Measurements from ENCODE around the gene ZDHHC9. TPM values are rescaled to one million over a fixed set of nuclear protein-coding genes. Genes with fewer than 3 reads are reported as not detected.
"Not testable (repeated sequence)": the region's sequence is repeated elsewhere in the genome, so short reads cannot be mapped to it uniquely, and the experiment has no call there.

The ZDHHC9 gene
- total and polyA plus RNA-seq, 2 donors from 2014 or later, result 24.5 to 31.4 TPM

- H3K27me3 ChIP-seq (ENCODE audit: control insufficient read depth, insufficient read depth, low read length), result no peaks in the 10 kb centered on the region
- no peak overlapping the region for H3K4me3 ChIP-seq (ENCODE audit: low read length in 3 of 3)
- no peaks in the 10 kb centered on the region for H3K36me3 ChIP-seq (ENCODE audit: control insufficient read depth in 2 of 3, insufficient read depth in 3 of 3, low read length in 3 of 3)
- no peak for DNase-seq
- no peaks in the 10 kb centered on the region for H3K9me3 ChIP-seq (ENCODE audit: control insufficient read depth in 2 of 3, insufficient read depth in 1 of 3, low read length in 3 of 3)
- intact Hi-C loops (cut with DNase I), result no loop called here
- H3K9ac ChIP-seq (ENCODE audit: low read length in 3 of 3), result no peak overlapping the region
- H3K4me1 ChIP-seq (ENCODE audit: control insufficient read depth in 2 of 3, insufficient read depth in 2 of 3, low read depth in 1 of 3, low read length in 3 of 3), result no peaks in the 10 kb centered on the region
- H3K27ac ChIP-seq (ENCODE audit: low read depth in 2 of 2, low read length in 2 of 2), result no peak overlapping the region
- no peak for FAIRE-seq
- TF ChIP-seq CTCF (IDR thresholded peaks at IDR 0.05; ENCODE audit: borderline replicate concordance, extremely low read depth, insufficient read depth), result no peak
Measured at GRCh38 chrX:129876771-129877305, 33.2 kb upstream of the ZDHHC9 start.

- H3K4me3 ChIP-seq (ENCODE audit: low read length in 3 of 3), result no peak overlapping the region
- intact Hi-C loops (cut with DNase I), result no loop called here
- no peak for FAIRE-seq
- H3K9me3 ChIP-seq (ENCODE audit: control insufficient read depth in 2 of 3, insufficient read depth in 1 of 3, low read length in 3 of 3), result no peaks in the 10 kb centered on the region
- H3K4me1 ChIP-seq (ENCODE audit: control insufficient read depth in 2 of 3, insufficient read depth in 2 of 3, low read depth in 1 of 3, low read length in 3 of 3), result no peaks in the 10 kb centered on the region
- no peaks in the 10 kb centered on the region for H3K27me3 ChIP-seq (ENCODE audit: control insufficient read depth, insufficient read depth, low read length)
- no peak overlapping the region for H3K27ac ChIP-seq (ENCODE audit: low read depth in 2 of 2, low read length in 2 of 2)
- no peak for TF ChIP-seq CTCF (IDR thresholded peaks at IDR 0.05; ENCODE audit: borderline replicate concordance, extremely low read depth, insufficient read depth)
- DNase-seq, result no peak
- no peak overlapping the region for H3K9ac ChIP-seq (ENCODE audit: low read length in 3 of 3)
- H3K36me3 ChIP-seq (ENCODE audit: control insufficient read depth in 2 of 3, insufficient read depth in 3 of 3, low read length in 3 of 3), result no peaks in the 10 kb centered on the region
Measured at GRCh38 chrX:129875669-129876068, 32.0 kb upstream of the ZDHHC9 start.

GRCh38 chrX:129872524-129872923 lies 28.8 kb upstream of the ZDHHC9 start:
- Histone ChIP-seq H3K9me3 (ENCODE audit: control insufficient read depth in 2 of 3, insufficient read depth in 1 of 3, low read length in 3 of 3) (no peaks in the 10 kb centered on the region), H3K36me3 (ENCODE audit: control insufficient read depth in 2 of 3, insufficient read depth in 3 of 3, low read length in 3 of 3) (no peaks in the 10 kb centered on the region), H3K27me3 (ENCODE audit: control insufficient read depth, insufficient read depth, low read length) (no peaks in the 10 kb centered on the region), H3K9ac (ENCODE audit: low read length in 3 of 3) (no peak overlapping the region), H3K4me1 (ENCODE audit: control insufficient read depth in 2 of 3, insufficient read depth in 2 of 3, low read depth in 1 of 3, low read length in 3 of 3) (no peaks in the 10 kb centered on the region), H3K27ac (ENCODE audit: low read depth in 2 of 2, low read length in 2 of 2) (no peak overlapping the region), H3K4me3 (ENCODE audit: low read length in 3 of 3) (no peak overlapping the region)
- DNase-seq (no peak), FAIRE-seq (no peak)
- TF ChIP-seq CTCF (IDR thresholded peaks at IDR 0.05; ENCODE audit: borderline replicate concordance, extremely low read depth, insufficient read depth), result no peak
- intact Hi-C loops (cut with DNase I), result no loop called here

- H3K36me3 ChIP-seq (ENCODE audit: control insufficient read depth in 2 of 3, insufficient read depth in 3 of 3, low read length in 3 of 3); H3K4me3 ChIP-seq (ENCODE audit: low read length in 3 of 3); DNase-seq; FAIRE-seq; H3K9ac ChIP-seq (ENCODE audit: low read length in 3 of 3); H3K4me1 ChIP-seq (ENCODE audit: control insufficient read depth in 2 of 3, insufficient read depth in 2 of 3, low read depth in 1 of 3, low read length in 3 of 3); H3K27ac ChIP-seq (ENCODE audit: low read depth in 2 of 2, low read length in 2 of 2); intact Hi-C loops (cut with DNase I); H3K27me3 ChIP-seq (ENCODE audit: control insufficient read depth, insufficient read depth, low read length); H3K9me3 ChIP-seq (ENCODE audit: control insufficient read depth in 2 of 3, insufficient read depth in 1 of 3, low read length in 3 of 3): not testable (repeated sequence)
Measured at GRCh38 chrX:129866321-129866720, 22.6 kb upstream of the ZDHHC9 start.

- H3K27ac ChIP-seq (ENCODE audit: low read depth in 2 of 2, low read length in 2 of 2); H3K4me1 ChIP-seq (ENCODE audit: control insufficient read depth in 2 of 3, insufficient read depth in 2 of 3, low read depth in 1 of 3, low read length in 3 of 3); DNase-seq; H3K9ac ChIP-seq (ENCODE audit: low read length in 3 of 3); H3K9me3 ChIP-seq (ENCODE audit: control insufficient read depth in 2 of 3, insufficient read depth in 1 of 3, low read length in 3 of 3); H3K27me3 ChIP-seq (ENCODE audit: control insufficient read depth, insufficient read depth, low read length); H3K4me3 ChIP-seq (ENCODE audit: low read length in 3 of 3); H3K36me3 ChIP-seq (ENCODE audit: control insufficient read depth in 2 of 3, insufficient read depth in 3 of 3, low read length in 3 of 3); FAIRE-seq; intact Hi-C loops (cut with DNase I): not testable (repeated sequence)
Measured at GRCh38 chrX:129859134-129859533, 15.4 kb upstream of the ZDHHC9 start.

GRCh38 chrX:129851825-129852224 lies 8.1 kb upstream of the ZDHHC9 start:
- DNase-seq; H3K36me3 ChIP-seq (ENCODE audit: control insufficient read depth in 2 of 3, insufficient read depth in 3 of 3, low read length in 3 of 3); H3K9ac ChIP-seq (ENCODE audit: low read length in 3 of 3); FAIRE-seq; H3K4me3 ChIP-seq (ENCODE audit: low read length in 3 of 3); intact Hi-C loops (cut with DNase I); H3K27me3 ChIP-seq (ENCODE audit: control insufficient read depth, insufficient read depth, low read length); H3K9me3 ChIP-seq (ENCODE audit: control insufficient read depth in 2 of 3, insufficient read depth in 1 of 3, low read length in 3 of 3); H3K4me1 ChIP-seq (ENCODE audit: control insufficient read depth in 2 of 3, insufficient read depth in 2 of 3, low read depth in 1 of 3, low read length in 3 of 3); H3K27ac ChIP-seq (ENCODE audit: low read depth in 2 of 2, low read length in 2 of 2): not testable (repeated sequence)
